GM10847 (cell line): ENCODE results near the gene CYGB.

Experiments used
- POLR2A ChIP-seq: IDR thresholded peaks from 2 replicates; pipeline ENCODE4 v1.6.1; 2011; ENCODE audit not compliant: insufficient read length; ENCODE audit errors: extremely low read depth

The CYGB gene

GRCh38 chr17:76491271-76492122, 46.0 kb downstream of the CYGB start:
- TF ChIP-seq POLR2A, result no peak

- no peak for TF ChIP-seq POLR2A
Observed at GRCh38 chr17:76490112-76490710, 47.3 kb downstream of the CYGB start.

GRCh38 chr17:76487451-76488192, 49.9 kb downstream of the CYGB start:
- TF ChIP-seq POLR2A, result no peak

- TF ChIP-seq POLR2A, result no peak
Observed at GRCh38 chr17:76485569-76485968, 51.9 kb downstream of the CYGB start.

GRCh38 chr17:76484228-76484725, 53.2 kb downstream of the CYGB start:
- no peak for TF ChIP-seq POLR2A

GRCh38 chr17:76481071-76481655, 56.3 kb downstream of the CYGB start:
- TF ChIP-seq POLR2A, result peak; percentile 59

- no peak for TF ChIP-seq POLR2A
Observed at GRCh38 chr17:76480632-76481031, 56.9 kb downstream of the CYGB start.

GRCh38 chr17:76479515-76480060, 57.9 kb downstream of the CYGB start:
- no peak for TF ChIP-seq POLR2A

- TF ChIP-seq POLR2A, result no peak
Observed at GRCh38 chr17:76478730-76479514, 58.6 kb downstream of the CYGB start.

- no peak for TF ChIP-seq POLR2A
Observed at GRCh38 chr17:76478097-76478496, 59.4 kb downstream of the CYGB start.

- TF ChIP-seq POLR2A, result no peak
Observed at GRCh38 chr17:76477576-76477975, 59.9 kb downstream of the CYGB start.
